Gastroesophageal sphincter (tissue), 3 donors: ENCODE results near the gene SLC4A2.

ENCODE experiments used
- POLR2A ChIP-seq, 2 donors: fragments of 450-650 bp; IDR thresholded peaks; one replicate each; pipeline ENCODE4 v1.6.1; 2017; ENCODE audit warnings: antibody characterized with exemption in 2 of 2, mild to moderate bottlenecking in 2 of 2, moderate library complexity in 1 of 2
- TF ChIP-seq, protein P1 (sequence below), 4 experiments: fragments of 200-600 bp in 2 of 4; fragments of 450-650 bp in 2 of 4; sonication (generic) in 1 of 4; IDR thresholded peaks; one replicate each; pipeline ENCODE4 v1.5.1; 2017 to 2019; ENCODE audit warnings: antibody characterized with exemption in 4 of 4, mild to moderate bottlenecking in 2 of 4, moderate library complexity in 2 of 4

DNA sequence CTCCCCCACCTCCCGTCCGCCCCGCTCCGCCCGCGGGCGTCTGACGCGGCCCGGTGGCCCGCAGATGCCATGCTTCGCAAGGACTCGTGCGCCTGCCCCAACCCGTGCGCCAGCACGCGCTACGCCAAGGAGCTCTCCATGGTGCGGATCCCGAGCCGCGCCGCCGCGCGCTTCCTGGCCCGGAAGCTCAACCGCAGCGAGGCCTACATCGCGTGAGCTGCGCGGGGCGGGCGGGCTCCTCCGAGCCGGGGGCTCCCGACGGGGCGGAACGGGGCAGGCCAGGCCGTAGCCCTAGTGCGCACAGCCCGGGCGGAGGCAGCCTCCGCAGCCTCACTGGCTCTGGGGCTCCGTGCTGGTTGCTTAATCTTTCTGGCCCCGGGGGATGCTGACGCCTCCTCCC, 8.3 kb upstream of the SLC4A2 start:
- TF ChIP-seq, protein P1, sequence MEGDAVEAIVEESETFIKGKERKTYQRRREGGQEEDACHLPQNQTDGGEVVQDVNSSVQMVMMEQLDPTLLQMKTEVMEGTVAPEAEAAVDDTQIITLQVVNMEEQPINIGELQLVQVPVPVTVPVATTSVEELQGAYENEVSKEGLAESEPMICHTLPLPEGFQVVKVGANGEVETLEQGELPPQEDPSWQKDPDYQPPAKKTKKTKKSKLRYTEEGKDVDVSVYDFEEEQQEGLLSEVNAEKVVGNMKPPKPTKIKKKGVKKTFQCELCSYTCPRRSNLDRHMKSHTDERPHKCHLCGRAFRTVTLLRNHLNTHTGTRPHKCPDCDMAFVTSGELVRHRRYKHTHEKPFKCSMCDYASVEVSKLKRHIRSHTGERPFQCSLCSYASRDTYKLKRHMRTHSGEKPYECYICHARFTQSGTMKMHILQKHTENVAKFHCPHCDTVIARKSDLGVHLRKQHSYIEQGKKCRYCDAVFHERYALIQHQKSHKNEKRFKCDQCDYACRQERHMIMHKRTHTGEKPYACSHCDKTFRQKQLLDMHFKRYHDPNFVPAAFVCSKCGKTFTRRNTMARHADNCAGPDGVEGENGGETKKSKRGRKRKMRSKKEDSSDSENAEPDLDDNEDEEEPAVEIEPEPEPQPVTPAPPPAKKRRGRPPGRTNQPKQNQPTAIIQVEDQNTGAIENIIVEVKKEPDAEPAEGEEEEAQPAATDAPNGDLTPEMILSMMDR (IDR thresholded peaks at IDR 0.05), result no peak
- TF ChIP-seq POLR2A (IDR thresholded peaks at IDR 0.05), result no peak
